Lung (tissue), 12 donors: ENCODE measurements around the gene DMTF1. TPM values are rescaled to one million over a fixed set of nuclear protein-coding genes. Genes with fewer than 3 reads are reported as not detected.

Source experiments
- ATAC-seq: fragments of 200-7000 bp; cut with Tn5 transposase; one replicate; pipeline ENCODE4 v1.9.1; 2020; ENCODE audit warnings: moderate number of reproducible peaks; ENCODE audit not compliant: insufficient read depth, low FRiP score
- DNase-seq, 3 donors: peaks; one replicate each; pipeline ENCODE4 v3.0.0-alpha.2; 2013 to 2017
- H3K27ac ChIP-seq, 2 donors: one replicate each; pipeline ENCODE4 v1.5.1; 2013; ENCODE audit warnings: mild to moderate bottlenecking in 2 of 2, moderate library complexity in 2 of 2, control low read depth in 1 of 2, inconsistent platforms in 1 of 2, low read depth in 1 of 2, low read length in 1 of 2
- H3K27me3 ChIP-seq, 3 donors: one replicate each; pipeline ENCODE4 v1.5.1; 2013; ENCODE audit warnings: low read length in 2 of 3; ENCODE audit not compliant: control insufficient read depth in 3 of 3, insufficient read depth in 3 of 3
- H3K36me3 ChIP-seq, 4 donors: one replicate each; pipeline ENCODE4 v1.5.1; 2013; ENCODE audit warnings: low read length in 4 of 4, mild to moderate bottlenecking in 1 of 4, moderate library complexity in 1 of 4; ENCODE audit not compliant: control insufficient read depth in 4 of 4, insufficient read depth in 4 of 4
- H3K4me1 ChIP-seq, 5 donors: one replicate each; pipeline ENCODE4 v1.5.1; 2013; ENCODE audit warnings: low read length in 5 of 5, mild to moderate bottlenecking in 2 of 5, moderate library complexity in 1 of 5; ENCODE audit not compliant: control insufficient read depth in 5 of 5, insufficient read depth in 5 of 5
- H3K4me3 ChIP-seq: one replicate; pipeline ENCODE4 v1.5.1; 2013; ENCODE audit warnings: mild to moderate bottlenecking, control low read depth, moderate library complexity
- H3K9ac ChIP-seq, 2 donors: one replicate each; pipeline ENCODE4 v1.5.1; 2013; ENCODE audit warnings: low read length in 2 of 2, control low read depth in 1 of 2; ENCODE audit not compliant: insufficient read depth in 1 of 2
- H3K9me3 ChIP-seq, 4 donors: one replicate each; pipeline ENCODE4 v1.5.1; 2013; ENCODE audit warnings: low read length in 3 of 4, mild to moderate bottlenecking in 1 of 4, moderate library complexity in 1 of 4; ENCODE audit not compliant: control insufficient read depth in 4 of 4, insufficient read depth in 3 of 4
- CTCF ChIP-seq: IDR thresholded peaks from 2 replicates; pipeline ENCODE4 v1.5.1; 2012; ENCODE audit warnings: mild to moderate bottlenecking; ENCODE audit errors: control extremely low read depth, extremely low read depth
- WGBS, 2 donors: extraction: QIAGEN DNeasy Blood & Tissue Kit; methylation state at CpG; one replicate each; pipeline ENCODE4 v1.1.7; 2013; 5-methylcytosine and 5-hydroxymethylcytosine counted together
- polyA plus RNA-seq, 2 donors: library from polyadenylated mRNA; stranded (reverse); fragments of 200-250 nt; gene quantifications; one replicate each; pipeline ENCODE4 v1.2.1, GENCODE V29; 2013
- total RNA-seq, 2 donors: library from RNA; depleted of rRNA in 1 of 2; stranded (reverse); fragments of >200 nt in 1 of 2; gene quantifications; one replicate each; pipeline ENCODE4 v1.2.1, GENCODE V29; 2014 to 2021
- donor health status: control.
- donor health status: control.
- donor health status: Bipolar disorder and iron deficiency.
- donor health status: healthy.
- donor health status: DM: yes; HTN: yes; CAD: no.

The DMTF1 gene
- total and polyA plus RNA-seq, 4 donors = 24.3 to 254 (median 52.7) TPM

- H3K9ac ChIP-seq = no peak overlapping the region
- ATAC-seq (no peak), DNase-seq (no peak)
- H3K36me3 ChIP-seq = no peaks in the 10 kb centered on the region
- H3K9me3 ChIP-seq = peaks cover 0 to 3% (median 0%) of the 10 kb centered on the region in 4 donors
- no peak overlapping the region for H3K4me3 ChIP-seq
- no peaks in the 10 kb centered on the region for H3K27me3 ChIP-seq
- 63 to 81% methylated on average over 1 of the region's 1 CpG for whole genome bisulfite sequencing, 2 donors
- no peaks in the 10 kb centered on the region for H3K4me1 ChIP-seq
- H3K27ac ChIP-seq = no peak overlapping the region
- no peak for TF ChIP-seq CTCF
Observed at GRCh38 chr7:87139514-87139913, 12.7 kb upstream of the DMTF1 start.

GRCh38 chr7:87140271-87140748, 11.9 kb upstream of the DMTF1 start:
- H3K27me3 ChIP-seq = no peaks in the 10 kb centered on the region
- no peak for TF ChIP-seq CTCF
- H3K27ac ChIP-seq = no peak overlapping the region
- no peak for ATAC-seq
- H3K9me3 ChIP-seq = peaks cover 0 to 3% (median 0%) of the 10 kb centered on the region in 4 donors
- no peak for DNase-seq
- H3K4me3 ChIP-seq = no peak overlapping the region
- no peaks in the 10 kb centered on the region for H3K4me1 ChIP-seq
- no peaks in the 10 kb centered on the region for H3K36me3 ChIP-seq
- no peak overlapping the region for H3K9ac ChIP-seq
- WGBS, 2 donors = 12 to 39% methylated on average over 2 of the region's 2 CpGs

GRCh38 chr7:87144173-87144657, 8.0 kb upstream of the DMTF1 start:
- H3K27me3 ChIP-seq = no peaks in the 10 kb centered on the region
- ATAC-seq (no peak), DNase-seq (no peak)

More at GRCh38 chr7:87144173-87144657, 8.0 kb upstream of the DMTF1 start:
- no peak for TF ChIP-seq CTCF
- Histone ChIP-seq H3K27ac (no peak overlapping the region), H3K9me3 (no peaks in the 10 kb centered on the region), H3K4me1 (no peaks in the 10 kb centered on the region), H3K9ac (no peak overlapping the region), H3K4me3 (no peak overlapping the region), H3K36me3 (no peaks in the 10 kb centered on the region)
- 54 to 55% methylated on average over 2 of the region's 2 CpGs for WGBS, 2 donors
